SK-N-MC (cell line): ENCODE data around the gene ZNF618.

Experiments
- DNase-seq: peaks from one replicate; pipeline ENCODE4 v3.0.0-alpha.2; 2011; ENCODE audit warnings: low read depth, low spot score
- H3K27ac ChIP-seq: fragments of 200-600 bp; sonication (generic); 2 replicates; pipeline ENCODE4 v1.5.1; 2016; ENCODE audit warnings: mixed run types
- H3K36me3 ChIP-seq: fragments of 200-600 bp; sonication (generic); 2 replicates; pipeline ENCODE4 v1.6.1; 2017; ENCODE audit warnings: antibody characterized with exemption, low read length, mixed read lengths; ENCODE audit not compliant: insufficient read depth
- H3K4me3 ChIP-seq: fragments of 200-600 bp; sonication (generic); 2 replicates; pipeline ENCODE4 v1.5.1; 2016
- H3K9ac ChIP-seq: fragments of 200-600 bp; sonication (generic); 2 replicates; pipeline ENCODE4 v1.8.0; 2017; ENCODE audit warnings: mixed run types, mixed read lengths; ENCODE audit not compliant: insufficient read length
- H3K9me3 ChIP-seq: fragments of 200-600 bp; sonication (generic); 2 replicates; pipeline ENCODE4 v1.6.1; 2017; ENCODE audit warnings: low read depth, mild to moderate bottlenecking, antibody characterized with exemption, low read length, moderate library complexity, mixed read lengths
- EZH2 ChIP-seq: fragments of 200-600 bp; sonication (generic); IDR thresholded peaks from one replicate; pipeline ENCODE4 v1.6.1; 2017; ENCODE audit warnings: antibody characterized with exemption
- FOXP2 ChIP-seq: optimal IDR thresholded peaks from 2 replicates; pipeline ENCODE3; 2011; ENCODE audit warnings: mild to moderate bottlenecking, moderate library complexity; ENCODE audit not compliant: insufficient read depth; ENCODE audit errors: extremely low read length, control extremely low read depth
- POLR2AphosphoS5 ChIP-seq: IDR thresholded peaks from 2 replicates; pipeline ENCODE4 v1.6.1; 2012; ENCODE audit warnings: mild to moderate bottlenecking, low read depth, low read length, borderline replicate concordance

Gene ZNF618

GRCh38 chr9:113879318-113879717, 3.2 kb downstream of the ZNF618 start:
- DNase-seq, result no peak
- Histone ChIP-seq H3K27ac (no peak overlapping the region), H3K9ac (no peak overlapping the region), H3K9me3 (no peaks in the 10 kb centered on the region), H3K4me3 (no peak overlapping the region), H3K36me3 (no peaks in the 10 kb centered on the region; the same call in 1 of the 2 replicates)
- TF ChIP-seq EZH2, result no peak
- no peak for TF ChIP-seq POLR2AphosphoS5
- TF ChIP-seq FOXP2, result no peak

- DNase-seq, result no peak
- H3K4me3 ChIP-seq, result no peak overlapping the region
- H3K9me3 ChIP-seq, result no peaks in the 10 kb centered on the region
- no peak for TF ChIP-seq EZH2
- no peak for TF ChIP-seq POLR2AphosphoS5
- TF ChIP-seq FOXP2, result no peak
- H3K9ac ChIP-seq, result no peak overlapping the region
- H3K36me3 ChIP-seq, result no peaks in the 10 kb centered on the region; the same call in 1 of the 2 replicates
- no peak overlapping the region for H3K27ac ChIP-seq
Measured at GRCh38 chr9:113879911-113880310, 3.8 kb downstream of the ZNF618 start.

GRCh38 chr9:113882181-113882580, 6.1 kb downstream of the ZNF618 start:
- Histone ChIP-seq H3K9me3 (no peaks in the 10 kb centered on the region), H3K27ac (no peak overlapping the region), H3K4me3 (no peak overlapping the region), H3K9ac (no peak overlapping the region), H3K36me3 (no peaks in the 10 kb centered on the region; the same call in 1 of the 2 replicates)
- no peak for DNase-seq
- TF ChIP-seq EZH2, result no peak
- TF ChIP-seq FOXP2, result no peak
- TF ChIP-seq POLR2AphosphoS5, result no peak

GRCh38 chr9:113882636-113883164, 6.6 kb downstream of the ZNF618 start:
- H3K4me3 ChIP-seq, result no peak overlapping the region
- TF ChIP-seq FOXP2 (no peak), POLR2AphosphoS5 (no peak), EZH2 (no peak)
- no peak for DNase-seq

GRCh38 chr9:113885183-113886025, 9.3 kb downstream of the ZNF618 start:
- no peak overlapping the region for H3K4me3 ChIP-seq
- H3K9ac ChIP-seq, result no peak overlapping the region
- H3K36me3 ChIP-seq, result peaks cover 3% of the 10 kb centered on the region
- TF ChIP-seq FOXP2 (no peak), EZH2 (no peak), POLR2AphosphoS5 (no peak)
- no peaks in the 10 kb centered on the region for H3K9me3 ChIP-seq
- no peak overlapping the region for H3K27ac ChIP-seq
- no peak for DNase-seq

More at GRCh38 chr9:113882636-113883164, 6.6 kb downstream of the ZNF618 start:
- Histone ChIP-seq H3K27ac (no peak overlapping the region), H3K36me3 (no peaks in the 10 kb centered on the region; the same call in 1 of the 2 replicates), H3K9ac (no peak overlapping the region), H3K9me3 (no peaks in the 10 kb centered on the region)

GRCh38 chr9:113886026-113886369, 9.9 kb downstream of the ZNF618 start:
- peaks cover 7% of the 10 kb centered on the region for H3K36me3 ChIP-seq
- H3K4me3 ChIP-seq, result no peak overlapping the region; the same call in 1 of the 2 replicates
- no peak for TF ChIP-seq FOXP2
- no peak for TF ChIP-seq POLR2AphosphoS5
- TF ChIP-seq EZH2, result no peak
- no peak overlapping the region for H3K27ac ChIP-seq
- DNase-seq, result no peak
- no peak overlapping the region for H3K9ac ChIP-seq
- H3K9me3 ChIP-seq, result no peaks in the 10 kb centered on the region; the same call in 1 of the 2 replicates

- peaks cover 12% of the 10 kb centered on the region for H3K36me3 ChIP-seq
- no peak overlapping the region; the same call in 1 of the 2 replicates for H3K4me3 ChIP-seq
- no peak for TF ChIP-seq EZH2
- TF ChIP-seq POLR2AphosphoS5, result no peak
- TF ChIP-seq FOXP2, result no peak
- DNase-seq, result no peak
- H3K9me3 ChIP-seq, result no peaks in the 10 kb centered on the region; the same call in 1 of the 2 replicates
- H3K27ac ChIP-seq, result no peak overlapping the region
- no peak overlapping the region for H3K9ac ChIP-seq
Measured at GRCh38 chr9:113886466-113886865, 10.4 kb downstream of the ZNF618 start.

- TF ChIP-seq FOXP2 (no peak), EZH2 (no peak), POLR2AphosphoS5 (no peak)
- no peak overlapping the region for H3K9ac ChIP-seq
- no peak overlapping the region for H3K27ac ChIP-seq
- H3K36me3 ChIP-seq, result peaks cover 16% of the 10 kb centered on the region
- H3K9me3 ChIP-seq, result no peaks in the 10 kb centered on the region; the same call in 1 of the 2 replicates
- no peak overlapping the region for H3K4me3 ChIP-seq
- no peak for DNase-seq
Measured at GRCh38 chr9:113886933-113887332, 10.8 kb downstream of the ZNF618 start.

- no peak overlapping the region for H3K9ac ChIP-seq
- no peak overlapping the region for H3K4me3 ChIP-seq
- TF ChIP-seq EZH2 (no peak), POLR2AphosphoS5 (no peak), FOXP2 (no peak)
- H3K9me3 ChIP-seq, result no peaks in the 10 kb centered on the region; the same call in 1 of the 2 replicates
- DNase-seq, result no peak
- H3K36me3 ChIP-seq, result peaks cover 16% of the 10 kb centered on the region
- no peak overlapping the region for H3K27ac ChIP-seq
Measured at GRCh38 chr9:113887436-113887835, 11.3 kb downstream of the ZNF618 start.
